HPDE6-E6E7 (cell line): ENCODE results near the gene GSG1L.

ENCODE experiments used
- DNase-seq: peaks from one replicate; pipeline ENCODE4 v3.0.0; 2011; ENCODE audit warnings: missing footprints; ENCODE audit errors: extremely low spot score

Gene GSG1L

DNA sequence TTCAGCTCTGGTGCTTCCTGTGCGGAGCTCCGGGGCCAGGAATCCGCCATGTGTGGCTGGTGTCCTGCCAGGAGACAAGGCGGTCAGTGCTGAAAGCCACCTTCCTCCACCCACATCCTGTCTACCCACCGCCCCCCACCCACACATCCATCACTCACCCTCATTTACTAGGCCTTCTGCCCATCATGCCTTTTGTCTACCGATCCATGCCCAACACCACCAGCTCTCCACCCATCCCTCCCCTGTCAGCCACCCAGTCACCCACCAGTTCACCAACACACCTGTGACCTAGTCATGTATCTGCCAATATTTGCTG, 272.2 kb downstream of the GSG1L start:
- DNase-seq = no peak

DNA sequence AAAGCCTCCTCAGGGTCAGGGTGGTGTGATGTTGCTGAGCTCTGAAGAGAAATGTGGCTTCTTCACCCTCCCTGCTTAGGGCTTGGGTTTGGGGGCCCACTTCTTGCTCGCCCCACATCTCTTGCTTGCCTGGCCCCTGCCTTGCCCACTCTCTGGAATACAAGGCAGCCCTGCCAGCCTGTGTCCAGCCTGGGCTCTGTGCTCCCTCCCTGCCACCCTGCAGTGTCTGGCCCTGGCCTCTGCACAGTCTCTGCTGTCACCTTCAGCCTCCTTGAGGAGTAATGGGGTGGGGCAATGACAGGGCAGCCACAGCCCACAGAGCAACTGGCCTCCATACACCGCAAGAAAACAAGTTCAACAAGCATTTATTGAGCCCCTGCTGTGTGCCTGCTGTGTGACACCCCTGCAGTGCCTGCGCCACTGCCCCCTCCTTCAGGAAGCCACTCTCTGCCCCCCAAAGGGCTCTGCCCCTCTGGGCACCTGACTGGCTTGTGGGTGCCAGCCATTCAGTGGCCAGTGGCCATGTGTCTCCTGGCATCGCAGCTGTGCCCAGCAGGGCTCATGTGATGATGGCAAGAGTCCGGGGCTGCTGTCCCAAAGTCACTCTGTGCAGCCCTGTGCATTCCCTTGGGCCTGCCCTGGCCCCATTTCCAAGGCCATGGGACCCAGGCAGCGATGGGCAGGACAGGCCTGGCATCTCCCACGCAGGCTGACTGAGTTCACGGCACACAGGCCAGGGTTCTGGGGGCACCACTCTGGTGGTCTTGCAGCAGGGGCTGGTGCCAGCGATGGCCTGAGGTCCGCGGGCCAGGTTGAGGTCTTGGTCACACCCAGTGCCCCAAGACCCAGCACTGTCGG, 272.7 kb downstream of the GSG1L start:
- no peak for DNase-seq

GRCh38 chr16:27789595-27790241, 273.8 kb downstream of the GSG1L start:
- no peak for DNase-seq

GRCh38 chr16:27789150-27789549, 274.4 kb downstream of the GSG1L start:
- no peak for DNase-seq

DNA sequence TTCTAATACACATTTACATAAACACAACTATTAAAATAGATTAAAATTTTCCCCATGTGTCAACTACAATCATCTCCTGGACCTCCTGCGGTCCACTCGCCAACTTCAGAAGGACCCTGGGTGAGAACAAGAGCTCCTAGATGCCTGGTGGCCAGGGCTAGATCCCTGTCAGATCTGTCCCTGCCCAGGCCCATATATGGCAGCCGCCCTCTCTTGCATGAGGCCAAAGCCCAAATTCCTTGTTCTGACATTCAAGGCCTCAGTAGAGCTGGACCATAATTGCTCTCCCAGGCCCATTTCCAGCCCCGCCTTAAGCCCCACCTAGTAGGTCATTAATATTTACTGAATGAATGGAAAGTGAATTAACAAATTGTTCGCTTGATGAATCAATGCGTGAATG, 275.8 kb downstream of the GSG1L start:
- DNase-seq = no peak

DNA sequence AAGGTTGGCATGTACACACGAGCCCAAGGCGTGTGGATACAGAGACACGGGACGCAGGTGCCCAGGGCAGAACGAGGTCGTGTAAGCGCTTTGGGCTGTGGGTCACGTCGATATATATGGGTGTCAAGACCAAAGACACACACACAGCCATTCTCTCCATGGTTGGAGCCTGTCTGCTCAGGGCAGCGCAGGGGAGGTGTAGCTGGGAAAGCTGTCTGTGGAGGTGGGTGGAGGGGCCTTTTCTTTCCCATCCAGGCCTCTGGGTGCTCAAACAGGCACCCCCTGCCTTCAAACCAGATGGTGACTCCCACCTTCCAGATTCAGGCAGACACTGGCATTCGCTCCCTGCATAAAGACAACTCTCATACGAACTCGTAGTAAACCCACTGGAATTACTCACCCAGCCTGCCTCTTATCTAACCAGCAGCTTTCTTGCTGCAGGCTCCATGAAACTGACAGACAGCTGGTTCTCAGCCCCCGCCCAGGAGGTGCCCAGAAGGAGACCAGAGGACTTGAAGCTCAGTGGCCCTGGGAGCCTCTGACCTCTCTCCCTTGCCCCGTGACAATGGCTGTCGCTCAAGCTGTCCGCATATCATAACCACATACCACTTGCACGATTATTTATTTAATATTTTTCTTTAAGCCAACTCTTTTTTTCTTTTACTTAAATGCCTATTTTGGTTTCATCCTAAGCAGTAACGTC, 276.4 kb downstream of the GSG1L start:
- no peak for DNase-seq

DNA sequence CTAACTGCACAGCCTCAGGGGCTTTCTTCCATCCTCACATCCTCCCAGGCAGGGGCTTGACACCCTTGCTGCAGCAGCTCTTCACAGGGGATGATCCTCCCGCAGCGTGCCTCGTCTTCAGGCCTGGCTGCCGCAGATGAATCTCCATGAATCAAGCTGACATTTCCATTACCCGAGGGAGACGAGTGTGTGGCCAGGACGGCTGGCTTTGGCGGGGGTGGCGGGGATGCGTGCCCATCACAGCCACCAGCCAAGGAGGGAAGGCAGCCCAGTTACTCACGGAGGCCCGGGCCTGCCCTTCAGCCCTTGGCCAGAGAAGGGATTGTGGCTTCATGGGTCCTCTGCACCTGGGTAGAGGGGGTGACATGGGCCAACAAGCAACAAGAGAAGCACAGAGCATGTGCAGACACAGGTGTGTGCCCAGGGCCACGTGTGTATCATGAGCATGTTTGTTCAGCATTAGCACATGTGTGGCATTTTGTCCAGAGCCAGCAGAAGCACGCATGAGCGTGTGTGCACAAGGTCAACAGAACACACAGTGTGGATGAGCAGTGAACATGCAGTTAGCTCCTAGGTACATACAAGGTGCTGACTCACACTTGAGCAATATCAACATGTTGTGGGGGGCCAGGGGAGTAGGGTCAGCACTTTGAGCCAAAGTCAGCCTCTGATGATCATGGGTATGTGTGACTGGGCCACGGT, 277.1 kb downstream of the GSG1L start:
- no peak for DNase-seq

GRCh38 chr16:27785307-27785678, 278.2 kb downstream of the GSG1L start:
- no peak for DNase-seq

DNA sequence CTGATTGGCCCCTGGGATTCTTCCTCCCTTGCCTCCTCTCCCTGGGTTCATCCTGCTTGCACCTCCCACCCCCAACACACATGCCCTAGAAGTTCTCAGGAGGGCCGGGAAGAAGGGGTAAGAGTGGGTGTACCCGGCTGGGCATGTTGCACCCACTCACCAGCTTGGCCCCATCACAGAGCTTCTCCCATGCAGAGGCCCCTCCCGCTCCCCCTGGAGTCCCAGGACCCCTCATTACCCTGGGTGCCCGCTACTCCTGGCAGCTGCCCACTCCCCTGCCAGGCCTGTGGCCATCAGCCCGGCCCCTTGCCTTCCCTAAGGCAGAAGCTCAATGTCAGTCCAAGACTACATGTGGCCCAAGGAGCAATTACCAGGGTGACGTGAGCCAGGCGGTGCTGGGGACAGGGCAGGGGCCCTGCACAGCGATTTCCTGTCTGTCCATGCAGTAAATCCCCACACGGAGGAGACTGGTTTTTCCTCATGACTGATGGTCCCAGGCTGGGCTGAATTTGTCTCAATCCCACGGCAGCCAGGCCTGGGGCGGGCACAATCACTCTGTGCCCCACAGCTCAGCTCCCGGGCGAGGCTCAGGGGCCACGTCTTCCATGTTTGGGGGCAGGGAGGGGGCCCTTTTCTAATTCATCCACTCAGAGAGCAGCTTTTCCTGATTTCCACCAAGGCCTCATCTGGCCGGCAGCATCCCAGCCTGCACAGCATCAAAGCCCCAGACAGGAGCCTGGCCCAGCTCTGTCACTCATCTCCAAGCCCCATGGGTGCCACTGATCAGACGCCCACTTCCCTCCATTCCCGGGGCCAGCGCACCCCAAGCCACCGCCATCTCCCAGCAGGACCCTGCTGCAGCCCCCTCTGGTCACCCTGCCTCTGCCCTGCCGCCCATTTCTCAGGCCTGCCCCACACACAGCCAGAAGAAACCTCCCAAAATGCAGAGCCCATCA, 278.9 kb downstream of the GSG1L start:
- no peak for DNase-seq

DNA sequence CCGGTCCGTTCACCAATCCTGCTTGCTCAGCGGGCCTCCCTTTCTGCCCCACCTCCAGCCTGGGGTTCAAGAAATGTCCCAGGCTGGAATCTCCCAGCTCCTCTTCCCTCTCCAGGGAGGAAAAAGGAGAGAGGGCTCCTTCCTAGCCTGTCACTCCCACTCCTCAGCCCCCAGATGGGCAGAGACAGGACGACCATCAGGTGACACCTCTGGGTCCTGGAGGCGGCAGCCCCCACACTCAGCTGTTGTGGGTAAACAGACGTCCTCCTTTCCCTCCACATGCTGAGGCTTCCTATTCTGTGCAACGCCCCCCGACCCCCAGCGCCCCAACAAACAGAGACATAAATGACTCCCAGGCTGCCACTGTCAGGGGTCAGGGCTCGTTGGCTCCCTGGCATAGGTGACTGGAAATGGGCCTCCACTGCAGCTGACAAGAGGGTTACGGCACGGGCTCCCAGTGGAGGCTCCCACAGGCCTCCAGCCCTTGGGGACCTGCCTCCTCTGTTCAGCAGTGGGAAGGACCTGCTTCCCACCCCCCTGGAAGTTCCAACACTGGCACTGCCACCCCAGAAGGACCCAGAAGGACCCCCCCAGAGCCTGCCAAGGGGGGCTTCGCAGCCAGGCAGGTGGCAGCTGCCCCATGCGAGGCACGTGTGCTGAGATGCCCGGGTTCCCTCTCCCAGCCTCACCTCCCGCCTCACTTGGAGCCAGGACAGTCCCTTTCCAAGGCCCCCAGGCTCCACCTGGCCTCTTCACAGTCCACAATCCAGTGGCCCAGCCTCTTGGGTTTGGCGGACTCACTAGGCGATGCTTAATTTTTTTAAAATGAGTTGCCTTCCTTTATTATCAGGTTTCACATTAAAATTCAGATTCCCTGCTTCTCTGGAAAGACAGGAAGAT, 281.3 kb downstream of the GSG1L start:
- DNase-seq = no peak

DNA sequence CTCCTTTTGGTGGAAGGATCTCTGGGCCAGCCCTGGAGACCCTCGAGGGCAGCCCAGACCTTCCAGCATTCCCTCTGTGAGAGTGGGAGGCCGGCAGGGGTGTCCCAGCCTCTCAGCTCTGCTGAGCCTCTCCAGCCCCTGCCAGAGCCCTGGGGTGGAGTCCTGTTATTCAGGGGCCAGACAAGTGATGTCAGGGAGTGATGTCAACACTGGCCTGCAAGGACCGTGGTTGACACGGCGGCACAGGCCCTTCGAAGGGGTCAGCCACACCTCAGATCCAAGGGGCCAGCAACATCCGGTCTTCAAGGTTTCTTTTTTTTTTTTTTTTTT, 282.4 kb downstream of the GSG1L start:
- no peak for DNase-seq

GRCh38 chr16:27780468-27781194, 282.9 kb downstream of the GSG1L start:
- no peak for DNase-seq

GRCh38 chr16:27779641-27780164, 283.8 kb downstream of the GSG1L start:
- DNase-seq = peak; percentile 39

DNA sequence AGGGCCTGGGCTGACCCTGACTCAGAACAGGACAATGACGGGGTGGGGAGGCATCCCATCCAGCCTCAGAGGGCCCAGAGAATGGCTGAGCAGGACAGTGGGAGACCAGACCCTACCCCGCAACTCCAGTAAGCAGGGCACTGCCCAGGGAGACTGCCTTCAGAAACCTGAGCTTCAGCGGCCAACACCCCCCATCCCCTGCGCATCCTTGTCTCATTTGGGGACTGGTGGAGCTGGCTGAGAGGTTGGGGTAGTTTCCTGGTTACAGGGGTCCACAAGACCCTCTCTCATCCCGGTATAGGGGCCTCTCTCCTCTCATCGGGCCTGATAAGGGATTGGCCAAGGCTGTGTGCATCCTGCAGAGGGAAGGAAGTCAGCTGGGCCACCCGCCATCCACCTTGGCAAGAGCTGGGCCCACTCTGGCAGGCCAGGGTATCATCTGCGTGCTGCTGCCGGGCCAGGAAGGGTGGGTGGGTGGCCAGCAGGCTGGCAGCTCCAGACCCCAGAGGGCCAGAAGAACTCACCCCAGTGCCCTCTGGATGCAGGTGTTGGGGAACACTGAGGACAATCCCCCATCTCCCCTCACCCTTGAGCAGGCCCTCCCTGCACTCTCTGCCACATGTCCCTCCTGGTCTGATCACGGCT, 284.5 kb downstream of the GSG1L start:
- no peak for DNase-seq

GRCh38 chr16:27778171-27778925, 285.2 kb downstream of the GSG1L start:
- no peak for DNase-seq

GRCh38 chr16:27777527-27777926, 286.0 kb downstream of the GSG1L start:
- DNase-seq = no peak

GRCh38 chr16:27776556-27777225, 286.8 kb downstream of the GSG1L start:
- DNase-seq = no peak

DNA sequence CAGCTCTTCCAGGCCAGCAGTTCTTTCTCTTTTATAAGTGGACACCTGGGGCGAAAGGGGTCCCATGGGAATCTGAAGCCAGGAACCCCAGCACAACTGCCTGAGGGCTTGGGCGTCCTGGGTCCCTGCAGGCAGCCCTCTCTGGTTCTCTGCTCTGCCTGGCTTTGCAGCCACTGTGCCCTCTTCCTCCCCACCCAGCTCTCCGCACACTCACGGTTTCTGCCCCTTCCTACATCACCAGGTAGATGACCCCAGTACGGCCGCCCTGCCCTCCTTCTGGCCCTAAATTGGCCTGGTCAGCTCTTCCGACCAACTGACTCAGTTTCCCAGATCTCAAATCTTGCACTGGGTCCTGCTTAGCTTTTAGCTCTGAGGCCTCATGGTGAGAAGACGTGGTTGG, 288.3 kb downstream of the GSG1L start:
- DNase-seq = no peak
